H1 (cell line): ENCODE results near the gene TMEM245. TPM values are rescaled to one million over a fixed set of nuclear protein-coding genes. Genes with fewer than 3 reads are reported as not detected.
A peak's percentile ranks its signal among the peaks of the same experiment; 100 is the strongest.

Experiments
- CTBP2 ChIP-seq: IDR thresholded peaks from 2 replicates; pipeline ENCODE4 v1.7.0; 2011; ENCODE audit warnings: borderline replicate concordance, mild to moderate bottlenecking, moderate library complexity, mixed read lengths, low read length; ENCODE audit not compliant: insufficient read depth, insufficient read length
- EGR1 ChIP-seq: IDR thresholded peaks from 2 replicates; pipeline ENCODE4 v1.6.1; 2011; ENCODE audit warnings: low read depth, low read length, borderline replicate concordance
- GABPA ChIP-seq: IDR thresholded peaks from 2 replicates; pipeline ENCODE4 v1.6.1; 2011; ENCODE audit warnings: mild to moderate bottlenecking, low read length, moderate library complexity, borderline replicate concordance; ENCODE audit not compliant: insufficient read depth
- HDAC2 ChIP-seq, 2 experiments: fragments of 300-600 bp in 1 of 2; sonication (generic) in 1 of 2; IDR thresholded peaks; 2 replicates each; pipeline ENCODE4 v1.6.1; 2011 to 2012; ENCODE audit warnings: low read depth in 2 of 2, low read length in 2 of 2, mild to moderate bottlenecking in 2 of 2, moderate library complexity in 2 of 2, borderline replicate concordance in 1 of 2, inconsistent platforms in 1 of 2
- SIRT6 ChIP-seq: IDR thresholded peaks from one replicate; pipeline ENCODE4 v1.7.1; 2012; ENCODE audit warnings: low read length, inconsistent platforms
- SUZ12 ChIP-seq: fragments of 200-600 bp; sonication (generic); IDR thresholded peaks from 2 replicates; pipeline ENCODE4 v1.6.1; 2012; ENCODE audit warnings: mild to moderate bottlenecking, inconsistent platforms, low read length, moderate library complexity, mixed read lengths
- TEAD4 ChIP-seq: IDR thresholded peaks from 2 replicates; pipeline ENCODE4 v1.6.1; 2012; ENCODE audit warnings: low read depth, low read length, inconsistent platforms, mixed read lengths
- polyA plus RNA-seq, 7 experiments: library from polyadenylated mRNA; depleted of rRNA in 3 of 7; stranded (reverse) in 5 of 7; unstranded in 2 of 7; fragments of >200 nt in 5 of 7; fragments of 200-250 nt in 2 of 7; gene quantifications; 1 replicate in 5 of 7; 2 replicates in 1 of 7; 4 replicates in 1 of 7; pipeline versions ENCODE4 v1.2.1 to v1.2.3, GENCODE V29; 2011 to 2013; ENCODE audit warnings: missing spikeins in 2 of 7, mixed read lengths in 2 of 7
- total RNA-seq: library from RNA; stranded (reverse); fragmentation: NEBNext Ultra II Directional; extraction: Animal tissue kit (Norgen Biotek cat#: 25700); gene quantifications from 2 replicates; pipeline ENCODE4 v1.2.1, GENCODE V29; 2021
- TF ChIP-seq, protein P1 (sequence below): fragments of 300-600 bp; sonication (generic); IDR thresholded peaks from 2 replicates; pipeline ENCODE4 v1.7.1; 2012; ENCODE audit warnings: low read length, moderate library complexity, mild to moderate bottlenecking, inconsistent platforms; ENCODE audit not compliant: insufficient replicate concordance
- TF ChIP-seq, protein P2 (sequence below): IDR thresholded peaks from 2 replicates; pipeline ENCODE4 v1.6.1; 2012; ENCODE audit warnings: low read length, inconsistent platforms

Gene TMEM245
- total and polyA plus RNA-seq, 2 of the 8 experiments (the other 6 are each of a cell fraction or from before 2014, with no cell fraction given): 44.3 to 45.8 TPM

DNA sequence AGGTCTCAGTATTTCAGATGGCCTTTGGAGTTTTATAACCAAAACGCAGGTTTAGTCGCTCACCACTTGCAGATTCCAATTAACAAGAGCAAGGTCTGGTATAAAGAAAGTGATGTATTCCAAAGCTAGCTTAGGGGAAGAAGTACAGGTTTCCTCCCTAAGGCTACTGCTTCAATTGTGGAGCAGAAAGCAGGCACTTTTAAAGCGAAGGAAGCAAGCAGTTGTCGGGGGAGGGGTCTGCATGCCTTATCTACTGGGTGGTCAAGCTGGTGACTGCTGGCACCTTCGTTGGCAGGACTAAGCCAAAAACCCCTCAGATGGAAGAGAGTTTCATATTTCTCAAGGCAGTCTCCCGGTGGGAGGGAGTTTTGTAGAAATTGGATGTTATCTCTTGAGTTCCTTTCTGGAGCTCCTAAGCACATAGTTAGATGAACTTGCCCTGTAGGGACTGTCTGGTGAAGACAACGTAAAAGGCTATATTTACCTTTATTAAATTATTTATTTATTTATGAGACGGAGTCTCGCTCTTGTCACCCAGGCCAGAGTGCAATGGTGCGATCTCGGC is 1.6 kb upstream of the TMEM245 start (continued):
- TF ChIP-seq EGR1: no peak
- TF ChIP-seq SIRT6: no peak
- no peak for TF ChIP-seq CTBP2
- TF ChIP-seq TEAD4: peak; percentile 46; the same call in 1 of the 2 replicates
- TF ChIP-seq, protein P1, sequence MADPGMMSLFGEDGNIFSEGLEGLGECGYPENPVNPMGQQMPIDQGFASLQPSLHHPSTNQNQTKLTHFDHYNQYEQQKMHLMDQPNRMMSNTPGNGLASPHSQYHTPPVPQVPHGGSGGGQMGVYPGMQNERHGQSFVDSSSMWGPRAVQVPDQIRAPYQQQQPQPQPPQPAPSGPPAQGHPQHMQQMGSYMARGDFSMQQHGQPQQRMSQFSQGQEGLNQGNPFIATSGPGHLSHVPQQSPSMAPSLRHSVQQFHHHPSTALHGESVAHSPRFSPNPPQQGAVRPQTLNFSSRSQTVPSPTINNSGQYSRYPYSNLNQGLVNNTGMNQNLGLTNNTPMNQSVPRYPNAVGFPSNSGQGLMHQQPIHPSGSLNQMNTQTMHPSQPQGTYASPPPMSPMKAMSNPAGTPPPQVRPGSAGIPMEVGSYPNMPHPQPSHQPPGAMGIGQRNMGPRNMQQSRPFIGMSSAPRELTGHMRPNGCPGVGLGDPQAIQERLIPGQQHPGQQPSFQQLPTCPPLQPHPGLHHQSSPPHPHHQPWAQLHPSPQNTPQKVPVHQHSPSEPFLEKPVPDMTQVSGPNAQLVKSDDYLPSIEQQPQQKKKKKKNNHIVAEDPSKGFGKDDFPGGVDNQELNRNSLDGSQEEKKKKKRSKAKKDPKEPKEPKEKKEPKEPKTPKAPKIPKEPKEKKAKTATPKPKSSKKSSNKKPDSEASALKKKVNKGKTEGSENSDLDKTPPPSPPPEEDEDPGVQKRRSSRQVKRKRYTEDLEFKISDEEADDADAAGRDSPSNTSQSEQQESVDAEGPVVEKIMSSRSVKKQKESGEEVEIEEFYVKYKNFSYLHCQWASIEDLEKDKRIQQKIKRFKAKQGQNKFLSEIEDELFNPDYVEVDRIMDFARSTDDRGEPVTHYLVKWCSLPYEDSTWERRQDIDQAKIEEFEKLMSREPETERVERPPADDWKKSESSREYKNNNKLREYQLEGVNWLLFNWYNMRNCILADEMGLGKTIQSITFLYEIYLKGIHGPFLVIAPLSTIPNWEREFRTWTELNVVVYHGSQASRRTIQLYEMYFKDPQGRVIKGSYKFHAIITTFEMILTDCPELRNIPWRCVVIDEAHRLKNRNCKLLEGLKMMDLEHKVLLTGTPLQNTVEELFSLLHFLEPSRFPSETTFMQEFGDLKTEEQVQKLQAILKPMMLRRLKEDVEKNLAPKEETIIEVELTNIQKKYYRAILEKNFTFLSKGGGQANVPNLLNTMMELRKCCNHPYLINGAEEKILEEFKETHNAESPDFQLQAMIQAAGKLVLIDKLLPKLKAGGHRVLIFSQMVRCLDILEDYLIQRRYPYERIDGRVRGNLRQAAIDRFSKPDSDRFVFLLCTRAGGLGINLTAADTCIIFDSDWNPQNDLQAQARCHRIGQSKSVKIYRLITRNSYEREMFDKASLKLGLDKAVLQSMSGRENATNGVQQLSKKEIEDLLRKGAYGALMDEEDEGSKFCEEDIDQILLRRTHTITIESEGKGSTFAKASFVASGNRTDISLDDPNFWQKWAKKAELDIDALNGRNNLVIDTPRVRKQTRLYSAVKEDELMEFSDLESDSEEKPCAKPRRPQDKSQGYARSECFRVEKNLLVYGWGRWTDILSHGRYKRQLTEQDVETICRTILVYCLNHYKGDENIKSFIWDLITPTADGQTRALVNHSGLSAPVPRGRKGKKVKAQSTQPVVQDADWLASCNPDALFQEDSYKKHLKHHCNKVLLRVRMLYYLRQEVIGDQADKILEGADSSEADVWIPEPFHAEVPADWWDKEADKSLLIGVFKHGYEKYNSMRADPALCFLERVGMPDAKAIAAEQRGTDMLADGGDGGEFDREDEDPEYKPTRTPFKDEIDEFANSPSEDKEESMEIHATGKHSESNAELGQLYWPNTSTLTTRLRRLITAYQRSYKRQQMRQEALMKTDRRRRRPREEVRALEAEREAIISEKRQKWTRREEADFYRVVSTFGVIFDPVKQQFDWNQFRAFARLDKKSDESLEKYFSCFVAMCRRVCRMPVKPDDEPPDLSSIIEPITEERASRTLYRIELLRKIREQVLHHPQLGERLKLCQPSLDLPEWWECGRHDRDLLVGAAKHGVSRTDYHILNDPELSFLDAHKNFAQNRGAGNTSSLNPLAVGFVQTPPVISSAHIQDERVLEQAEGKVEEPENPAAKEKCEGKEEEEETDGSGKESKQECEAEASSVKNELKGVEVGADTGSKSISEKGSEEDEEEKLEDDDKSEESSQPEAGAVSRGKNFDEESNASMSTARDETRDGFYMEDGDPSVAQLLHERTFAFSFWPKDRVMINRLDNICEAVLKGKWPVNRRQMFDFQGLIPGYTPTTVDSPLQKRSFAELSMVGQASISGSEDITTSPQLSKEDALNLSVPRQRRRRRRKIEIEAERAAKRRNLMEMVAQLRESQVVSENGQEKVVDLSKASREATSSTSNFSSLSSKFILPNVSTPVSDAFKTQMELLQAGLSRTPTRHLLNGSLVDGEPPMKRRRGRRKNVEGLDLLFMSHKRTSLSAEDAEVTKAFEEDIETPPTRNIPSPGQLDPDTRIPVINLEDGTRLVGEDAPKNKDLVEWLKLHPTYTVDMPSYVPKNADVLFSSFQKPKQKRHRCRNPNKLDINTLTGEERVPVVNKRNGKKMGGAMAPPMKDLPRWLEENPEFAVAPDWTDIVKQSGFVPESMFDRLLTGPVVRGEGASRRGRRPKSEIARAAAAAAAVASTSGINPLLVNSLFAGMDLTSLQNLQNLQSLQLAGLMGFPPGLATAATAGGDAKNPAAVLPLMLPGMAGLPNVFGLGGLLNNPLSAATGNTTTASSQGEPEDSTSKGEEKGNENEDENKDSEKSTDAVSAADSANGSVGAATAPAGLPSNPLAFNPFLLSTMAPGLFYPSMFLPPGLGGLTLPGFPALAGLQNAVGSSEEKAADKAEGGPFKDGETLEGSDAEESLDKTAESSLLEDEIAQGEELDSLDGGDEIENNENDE: no peak
- TF ChIP-seq HDAC2 (IDR thresholded peaks at IDR 0.05; ENCODE audit: borderline replicate concordance in 1 of 2, low read depth in 2 of 2, low read length in 2 of 2): no peak
- TF ChIP-seq GABPA: no peak
- no peak for TF ChIP-seq SUZ12
- TF ChIP-seq, protein P2, sequence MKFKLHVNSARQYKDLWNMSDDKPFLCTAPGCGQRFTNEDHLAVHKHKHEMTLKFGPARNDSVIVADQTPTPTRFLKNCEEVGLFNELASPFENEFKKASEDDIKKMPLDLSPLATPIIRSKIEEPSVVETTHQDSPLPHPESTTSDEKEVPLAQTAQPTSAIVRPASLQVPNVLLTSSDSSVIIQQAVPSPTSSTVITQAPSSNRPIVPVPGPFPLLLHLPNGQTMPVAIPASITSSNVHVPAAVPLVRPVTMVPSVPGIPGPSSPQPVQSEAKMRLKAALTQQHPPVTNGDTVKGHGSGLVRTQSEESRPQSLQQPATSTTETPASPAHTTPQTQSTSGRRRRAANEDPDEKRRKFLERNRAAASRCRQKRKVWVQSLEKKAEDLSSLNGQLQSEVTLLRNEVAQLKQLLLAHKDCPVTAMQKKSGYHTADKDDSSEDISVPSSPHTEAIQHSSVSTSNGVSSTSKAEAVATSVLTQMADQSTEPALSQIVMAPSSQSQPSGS: no peak
